GM12878 (cell line): Measurements from ENCODE around the gene RORC. TPM values are rescaled to one million over a fixed set of nuclear protein-coding genes. Genes with fewer than 3 reads are reported as not detected.

Experiments used
- ATAC-seq: fragments of 200-7000 bp; cut with Tn5 transposase; 3 replicates; pipeline ENCODE4 v1.9.1; 2020; ENCODE audit warnings: mild to moderate bottlenecking, moderate library complexity
- BruUV-seq: library from RNA; stranded (reverse); fragments of 400-500 nt; replicated peaks from 2 replicates; lab custom pipeline; 2021; lab: Mats Ljungman, UMichigan
- CTCF ChIA-PET: fragments of 300-600 bp; sonication (Branson Sonifier 250); formaldehyde crosslinking; extraction: SDS; loops from one replicate; lab custom pipeline; 2021; ENCODE audit warnings: inconsistent platforms; lab: Yijun Ruan, JAX
- POLR2A ChIA-PET: fragments of 350-600 bp; formaldehyde crosslinking; extraction: SDS; loops from one replicate; lab custom pipeline; 2021; ENCODE audit warnings: inconsistent platforms; lab: Charles Lee
- RAD21 ChIA-PET: fragments of 300-600 bp; sonication (Branson Sonifier 250); formaldehyde crosslinking; loops from one replicate; lab custom pipeline; 2023; ENCODE audit warnings: antibody characterized with exemption; ENCODE audit not compliant: unreplicated experiment; lab: Charles Lee
- SMC1A ChIA-PET: fragments of 300-600 bp; sonication (Branson Sonifier 250); formaldehyde crosslinking; loops from one replicate; lab custom pipeline; 2023; ENCODE audit not compliant: unreplicated experiment, uncharacterized antibody; lab: Charles Lee
- DNase-seq: peaks from one replicate; pipeline ENCODE4 v3.0.0-alpha.2; 2011; ENCODE audit warnings: low read depth, low spot score
- FAIRE-seq: peaks from 3 replicates; lab custom pipeline; 2011; peaks lifted over from hg19 to GRCh38; lab: Jason Lieb, UNC
- H2AFZ ChIP-seq: 2 replicates; pipeline ENCODE4 v1.6.0; 2011; ENCODE audit warnings: low read depth, low read length, control low read depth; ENCODE audit not compliant: control insufficient read depth
- H3K27ac ChIP-seq: 2 replicates; pipeline ENCODE4 v1.5.1; 2011; ENCODE audit warnings: control low read depth; ENCODE audit not compliant: control insufficient read depth, insufficient read depth
- H3K27me3 ChIP-seq, 2 experiments: replicated peaks in 1 of 2; 2 replicates each; pipeline versions ENCODE4 v1.6.0 to v1.6.1; 2011; ENCODE audit warnings: low read length in 1 of 2; ENCODE audit not compliant: control insufficient read depth in 2 of 2, insufficient read depth in 2 of 2
- H3K36me3 ChIP-seq, 2 experiments: 2 replicates each; pipeline ENCODE4 v1.5.1; 2011; ENCODE audit warnings: low read length in 1 of 2; ENCODE audit not compliant: control insufficient read depth in 2 of 2, insufficient read depth in 2 of 2
- H3K4me1 ChIP-seq: 2 replicates; pipeline ENCODE4 v1.6.1; 2011; ENCODE audit warnings: mild to moderate bottlenecking, low read length, moderate library complexity, mixed read lengths; ENCODE audit not compliant: control insufficient read depth, insufficient read depth
- H3K4me2 ChIP-seq: 2 replicates; pipeline ENCODE4 v1.6.0; 2011; ENCODE audit warnings: control low read depth; ENCODE audit not compliant: control insufficient read depth, insufficient read depth
- H3K4me3 ChIP-seq: fragments of 200-600 bp; sonication (generic); 2 replicates; pipeline ENCODE4 v1.5.1; 2016
- H3K79me2 ChIP-seq: 2 replicates; pipeline ENCODE4 v1.6.0; 2011; ENCODE audit warnings: low read length; ENCODE audit not compliant: control insufficient read depth, insufficient read depth
- H3K9ac ChIP-seq: 2 replicates; pipeline ENCODE4 v1.8.0; 2011; ENCODE audit warnings: low read length, control low read depth, mixed read lengths; ENCODE audit not compliant: control insufficient read depth, insufficient read depth
- H3K9me3 ChIP-seq: replicated peaks from 3 replicates; pipeline ENCODE4 v1.5.1; 2011; ENCODE audit warnings: mild to moderate bottlenecking, low read length; ENCODE audit not compliant: control insufficient read depth, insufficient read depth
- H4K20me1 ChIP-seq: 2 replicates; pipeline ENCODE4 v1.6.0; 2011; ENCODE audit not compliant: control insufficient read depth, insufficient read depth
- CUX1 ChIP-seq: IDR thresholded peaks from 2 replicates; pipeline ENCODE4 v1.6.1; 2012; ENCODE audit warnings: improper control_type of control experiment, low read depth, low read length; ENCODE audit not compliant: insufficient replicate concordance
- EZH2 ChIP-seq: IDR thresholded peaks from 2 replicates; pipeline ENCODE4 v1.6.1; 2012; ENCODE audit warnings: low read depth, mild to moderate bottlenecking, control low read depth, inconsistent platforms, low read length, borderline replicate concordance; ENCODE audit not compliant: control insufficient read depth
- GABPA ChIP-seq: IDR thresholded peaks from 2 replicates; pipeline ENCODE4 v1.6.1; 2014; ENCODE audit warnings: antibody characterized with exemption, low read depth, mild to moderate bottlenecking, inconsistent platforms
- HCFC1 ChIP-seq: fragments of 150-350 bp; IDR thresholded peaks from 2 replicates; pipeline ENCODE4 v1.6.1; 2014; ENCODE audit warnings: low read length
- NFIC ChIP-seq: IDR thresholded peaks from 2 replicates; pipeline ENCODE4 v1.6.1; 2012; ENCODE audit warnings: low read depth, mild to moderate bottlenecking, inconsistent platforms, low read length, moderate library complexity
- NFXL1 ChIP-seq: fragments of 450-650 bp; IDR thresholded peaks from 2 replicates; pipeline ENCODE4 v1.6.1; 2017; ENCODE audit warnings: antibody characterized with exemption, mild to moderate bottlenecking, borderline replicate concordance
- RUNX3 ChIP-seq: IDR thresholded peaks from 2 replicates; pipeline ENCODE4 v1.6.1; 2012; ENCODE audit warnings: low read length, inconsistent platforms
- SREBF1 ChIP-seq: IDR thresholded peaks from 2 replicates; pipeline ENCODE4 v1.6.1; 2012; ENCODE audit warnings: mild to moderate bottlenecking, low read length
- WGBS: methylation state at CpG from one replicate; pipeline ENCODE4 v1.1.6; 2016; ENCODE audit warnings: low lambda C conversion rate; ENCODE audit not compliant: insufficient replicate concordance, insufficient coverage; ENCODE audit errors: missing lambda C conversion rate; 5-methylcytosine and 5-hydroxymethylcytosine counted together
- in situ Hi-C: fragments of 300-500 bp; cut with MboI; formaldehyde crosslinking; loops from 9 replicates; pipeline ENCODE4 v1.14.3; 2018; ENCODE audit warnings: mixed read lengths
- intact Hi-C: fragments of 100-400 bp; cut with micrococcal nuclease; formaldehyde crosslinking; loops from one replicate; pipeline ENCODE4 v1.14.2; 2022; ENCODE audit not compliant: unreplicated experiment
- polyA plus RNA-seq, 11 experiments: library from polyadenylated mRNA; depleted of rRNA in 4 of 11; unstranded in 6 of 11; stranded (reverse) in 5 of 11; fragments of >200 nt; fragmentation: Nextera tagmentation in 4 of 11; fragmentation: Illumina TruSeq in 1 of 11; extraction: Ambion mirVana in 4 of 11; extraction: Trizol in 1 of 11; gene quantifications; 1 replicate in 1 of 11; 2 replicates in 10 of 11; pipeline versions ENCODE4 v1.2.1 to v1.2.3, GENCODE V29; 2011 to 2016; ENCODE audit warnings: inconsistent platforms in 2 of 11, missing spikeins in 2 of 11, low read depth in 1 of 11
- total RNA-seq, 4 experiments: library from RNA; depleted of rRNA in 3 of 4; stranded (reverse); fragments of >200 nt in 3 of 4; fragmentation: Illumina TruSeq in 1 of 4; extraction: Trizol in 1 of 4; gene quantifications; 2 replicates each; pipeline versions ENCODE4 v1.2.1 to v1.2.3, GENCODE V29; 2013 to 2021
- TF ChIP-seq, protein P1 (sequence below): IDR thresholded peaks from 2 replicates; pipeline ENCODE4 v1.6.1; 2011; ENCODE audit warnings: borderline replicate concordance, low read depth, mild to moderate bottlenecking, moderate library complexity, mixed read lengths, low read length; ENCODE audit not compliant: insufficient read depth; ENCODE audit errors: extremely low read length
- TF ChIP-seq, protein P2 (sequence below): fragments of 150-350 bp; IDR thresholded peaks from 2 replicates; pipeline ENCODE4 v1.6.1; 2016; ENCODE audit warnings: low read depth, low read length
- TF ChIP-seq, protein P3 (sequence below): IDR thresholded peaks from 2 replicates; pipeline ENCODE4 v1.6.1; 2012; ENCODE audit warnings: mild to moderate bottlenecking, low read depth, low read length

The RORC gene
- total and polyA plus RNA-seq, 10 of the 15 experiments (the other 5 are each of a cell fraction or from before 2014, with no cell fraction given), result not detected

DNA sequence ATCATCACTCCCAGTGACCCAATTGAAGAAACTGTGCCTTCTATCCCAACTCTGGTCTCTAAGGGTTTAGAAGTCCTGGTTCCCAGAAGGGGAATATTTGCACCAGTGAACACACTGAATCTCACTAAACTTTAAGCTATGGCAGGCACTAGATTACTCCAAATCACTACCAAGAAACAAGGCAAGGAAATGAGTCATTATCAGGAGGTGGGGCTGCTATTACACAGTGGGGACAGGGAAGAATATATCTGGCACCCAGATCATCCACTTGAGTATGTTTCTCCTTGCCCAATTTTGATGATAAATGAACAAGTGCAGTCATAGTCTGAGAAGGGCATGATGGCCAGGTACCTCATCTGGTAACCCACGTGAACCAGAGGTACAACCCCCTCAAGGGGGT lies 75.3 kb downstream of the RORC start:
- no peaks in the 10 kb centered on the region for H3K79me2 ChIP-seq
- no peak for ATAC-seq
- H3K9me3 ChIP-seq, result no peaks in the 10 kb centered on the region
- in situ Hi-C loops (no loop called here), intact Hi-C loops (no loop called here)
- H3K4me3 ChIP-seq, result no peak overlapping the region
- no TSS peak for BruUV-seq
- ChIA-PET SMC1A (interaction anchor here (0.6 to 1.7 kb wide), 2 partner anchors 80 to 580 kb away, joined by 3 read pairs; partner anchors contain the start of gene TMOD4), RAD21 (no interaction called here), CTCF (interaction anchor here (1.3 kb wide), 1 partner anchor 13 kb away, joined by 3 read pairs; no protein-coding TSS in a partner anchor), POLR2A (no interaction called here)
- no peak overlapping the region for H3K27ac ChIP-seq
- no peaks in the 10 kb centered on the region for H3K27me3 ChIP-seq
- H3K36me3 ChIP-seq, result peaks cover 5 to 19% of the 10 kb centered on the region in 2 experiments; a peak in 3 of 4 replicates
- no peaks in the 10 kb centered on the region for H3K4me1 ChIP-seq
- no peak for DNase-seq
- H4K20me1 ChIP-seq, result no peaks in the 10 kb centered on the region
- no peak overlapping the region for H3K4me2 ChIP-seq
- no peak for FAIRE-seq
- 91% methylated on average over 1 of the region's 1 CpG for WGBS
- no peak overlapping the region for H2AFZ ChIP-seq
- H3K9ac ChIP-seq, result no peak overlapping the region
- TF ChIP-seq, protein P1, sequence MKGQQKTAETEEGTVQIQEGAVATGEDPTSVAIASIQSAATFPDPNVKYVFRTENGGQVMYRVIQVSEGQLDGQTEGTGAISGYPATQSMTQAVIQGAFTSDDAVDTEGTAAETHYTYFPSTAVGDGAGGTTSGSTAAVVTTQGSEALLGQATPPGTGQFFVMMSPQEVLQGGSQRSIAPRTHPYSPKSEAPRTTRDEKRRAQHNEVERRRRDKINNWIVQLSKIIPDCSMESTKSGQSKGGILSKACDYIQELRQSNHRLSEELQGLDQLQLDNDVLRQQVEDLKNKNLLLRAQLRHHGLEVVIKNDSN, result no peak
- TF ChIP-seq GABPA, result no peak
- no peak for TF ChIP-seq EZH2
- no peak for TF ChIP-seq SREBF1
- TF ChIP-seq NFXL1, result no peak
- no peak for TF ChIP-seq NFIC
- no peak for TF ChIP-seq CUX1
- TF ChIP-seq HCFC1, result no peak
- no peak for TF ChIP-seq RUNX3
- TF ChIP-seq, protein P2, sequence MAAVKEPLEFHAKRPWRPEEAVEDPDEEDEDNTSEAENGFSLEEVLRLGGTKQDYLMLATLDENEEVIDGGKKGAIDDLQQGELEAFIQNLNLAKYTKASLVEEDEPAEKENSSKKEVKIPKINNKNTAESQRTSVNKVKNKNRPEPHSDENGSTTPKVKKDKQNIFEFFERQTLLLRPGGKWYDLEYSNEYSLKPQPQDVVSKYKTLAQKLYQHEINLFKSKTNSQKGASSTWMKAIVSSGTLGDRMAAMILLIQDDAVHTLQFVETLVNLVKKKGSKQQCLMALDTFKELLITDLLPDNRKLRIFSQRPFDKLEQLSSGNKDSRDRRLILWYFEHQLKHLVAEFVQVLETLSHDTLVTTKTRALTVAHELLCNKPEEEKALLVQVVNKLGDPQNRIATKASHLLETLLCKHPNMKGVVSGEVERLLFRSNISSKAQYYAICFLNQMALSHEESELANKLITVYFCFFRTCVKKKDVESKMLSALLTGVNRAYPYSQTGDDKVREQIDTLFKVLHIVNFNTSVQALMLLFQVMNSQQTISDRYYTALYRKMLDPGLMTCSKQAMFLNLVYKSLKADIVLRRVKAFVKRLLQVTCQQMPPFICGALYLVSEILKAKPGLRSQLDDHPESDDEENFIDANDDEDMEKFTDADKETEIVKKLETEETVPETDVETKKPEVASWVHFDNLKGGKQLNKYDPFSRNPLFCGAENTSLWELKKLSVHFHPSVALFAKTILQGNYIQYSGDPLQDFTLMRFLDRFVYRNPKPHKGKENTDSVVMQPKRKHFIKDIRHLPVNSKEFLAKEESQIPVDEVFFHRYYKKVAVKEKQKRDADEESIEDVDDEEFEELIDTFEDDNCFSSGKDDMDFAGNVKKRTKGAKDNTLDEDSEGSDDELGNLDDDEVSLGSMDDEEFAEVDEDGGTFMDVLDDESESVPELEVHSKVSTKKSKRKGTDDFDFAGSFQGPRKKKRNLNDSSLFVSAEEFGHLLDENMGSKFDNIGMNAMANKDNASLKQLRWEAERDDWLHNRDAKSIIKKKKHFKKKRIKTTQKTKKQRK, result no peak
- TF ChIP-seq, protein P3, sequence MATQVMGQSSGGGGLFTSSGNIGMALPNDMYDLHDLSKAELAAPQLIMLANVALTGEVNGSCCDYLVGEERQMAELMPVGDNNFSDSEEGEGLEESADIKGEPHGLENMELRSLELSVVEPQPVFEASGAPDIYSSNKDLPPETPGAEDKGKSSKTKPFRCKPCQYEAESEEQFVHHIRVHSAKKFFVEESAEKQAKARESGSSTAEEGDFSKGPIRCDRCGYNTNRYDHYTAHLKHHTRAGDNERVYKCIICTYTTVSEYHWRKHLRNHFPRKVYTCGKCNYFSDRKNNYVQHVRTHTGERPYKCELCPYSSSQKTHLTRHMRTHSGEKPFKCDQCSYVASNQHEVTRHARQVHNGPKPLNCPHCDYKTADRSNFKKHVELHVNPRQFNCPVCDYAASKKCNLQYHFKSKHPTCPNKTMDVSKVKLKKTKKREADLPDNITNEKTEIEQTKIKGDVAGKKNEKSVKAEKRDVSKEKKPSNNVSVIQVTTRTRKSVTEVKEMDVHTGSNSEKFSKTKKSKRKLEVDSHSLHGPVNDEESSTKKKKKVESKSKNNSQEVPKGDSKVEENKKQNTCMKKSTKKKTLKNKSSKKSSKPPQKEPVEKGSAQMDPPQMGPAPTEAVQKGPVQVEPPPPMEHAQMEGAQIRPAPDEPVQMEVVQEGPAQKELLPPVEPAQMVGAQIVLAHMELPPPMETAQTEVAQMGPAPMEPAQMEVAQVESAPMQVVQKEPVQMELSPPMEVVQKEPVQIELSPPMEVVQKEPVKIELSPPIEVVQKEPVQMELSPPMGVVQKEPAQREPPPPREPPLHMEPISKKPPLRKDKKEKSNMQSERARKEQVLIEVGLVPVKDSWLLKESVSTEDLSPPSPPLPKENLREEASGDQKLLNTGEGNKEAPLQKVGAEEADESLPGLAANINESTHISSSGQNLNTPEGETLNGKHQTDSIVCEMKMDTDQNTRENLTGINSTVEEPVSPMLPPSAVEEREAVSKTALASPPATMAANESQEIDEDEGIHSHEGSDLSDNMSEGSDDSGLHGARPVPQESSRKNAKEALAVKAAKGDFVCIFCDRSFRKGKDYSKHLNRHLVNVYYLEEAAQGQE, result no peak
